CD4-positive, alpha-beta T cell treated with Interleukin-4 for 1 hour (primary cell): ENCODE measurements around the gene RPN2.

Experiments used
- DNase-seq, 2 donors: peaks; one replicate each; pipeline ENCODE4 v3.0.0-alpha.2; 2020 to 2022

The RPN2 gene

DNA sequence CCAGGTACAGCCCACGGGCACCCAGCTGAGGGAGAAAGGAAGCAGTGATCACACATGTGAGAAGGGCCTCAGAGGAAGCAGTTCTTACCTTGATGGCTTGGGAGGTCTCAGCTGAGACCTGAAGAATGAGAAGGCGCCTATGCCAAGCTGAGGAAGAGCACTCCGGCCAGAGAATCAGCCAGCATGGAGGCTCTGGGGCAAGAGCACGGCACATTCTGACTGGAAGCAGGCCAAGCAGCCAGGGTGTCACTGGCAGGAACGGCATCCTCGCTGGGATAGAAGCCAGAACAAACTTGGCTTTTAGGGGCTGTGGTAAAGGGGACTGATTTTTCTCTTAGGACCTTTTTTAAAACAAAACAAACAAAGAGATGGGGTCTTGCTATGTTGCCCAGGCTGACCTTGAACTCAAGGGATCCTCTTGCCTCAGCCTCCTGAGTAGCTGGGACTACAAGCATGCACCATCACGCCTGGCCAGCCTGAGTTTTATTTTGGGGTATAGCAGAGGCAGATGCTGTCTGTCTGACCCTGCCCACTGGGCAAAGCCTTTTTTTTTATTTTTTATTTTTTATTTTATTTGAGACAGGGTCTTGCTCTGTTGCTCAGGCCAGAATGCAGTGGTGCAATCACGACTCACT lies 64.9 kb downstream of the RPN2 start:
- no peak for DNase-seq

DNA sequence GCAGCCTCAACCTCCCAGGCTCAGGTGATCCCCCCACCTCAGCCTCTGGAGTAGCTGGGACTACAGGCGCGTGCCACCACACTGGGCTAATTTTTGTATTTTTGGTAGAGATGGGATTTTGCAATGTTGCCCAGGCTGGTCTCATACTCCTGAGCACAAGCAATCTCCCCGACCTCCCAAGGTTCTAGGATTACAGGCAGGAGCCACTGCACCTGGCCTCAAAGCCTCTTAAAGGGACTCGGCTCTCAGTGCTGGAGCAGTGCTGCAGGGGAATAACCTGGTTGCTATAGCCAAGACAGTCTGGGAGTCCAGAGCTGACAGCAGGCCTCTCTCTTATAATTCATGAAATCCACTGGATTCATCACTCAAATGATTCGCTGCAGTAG lies 65.4 kb downstream of the RPN2 start:
- DNase-seq, result no peak

DNA sequence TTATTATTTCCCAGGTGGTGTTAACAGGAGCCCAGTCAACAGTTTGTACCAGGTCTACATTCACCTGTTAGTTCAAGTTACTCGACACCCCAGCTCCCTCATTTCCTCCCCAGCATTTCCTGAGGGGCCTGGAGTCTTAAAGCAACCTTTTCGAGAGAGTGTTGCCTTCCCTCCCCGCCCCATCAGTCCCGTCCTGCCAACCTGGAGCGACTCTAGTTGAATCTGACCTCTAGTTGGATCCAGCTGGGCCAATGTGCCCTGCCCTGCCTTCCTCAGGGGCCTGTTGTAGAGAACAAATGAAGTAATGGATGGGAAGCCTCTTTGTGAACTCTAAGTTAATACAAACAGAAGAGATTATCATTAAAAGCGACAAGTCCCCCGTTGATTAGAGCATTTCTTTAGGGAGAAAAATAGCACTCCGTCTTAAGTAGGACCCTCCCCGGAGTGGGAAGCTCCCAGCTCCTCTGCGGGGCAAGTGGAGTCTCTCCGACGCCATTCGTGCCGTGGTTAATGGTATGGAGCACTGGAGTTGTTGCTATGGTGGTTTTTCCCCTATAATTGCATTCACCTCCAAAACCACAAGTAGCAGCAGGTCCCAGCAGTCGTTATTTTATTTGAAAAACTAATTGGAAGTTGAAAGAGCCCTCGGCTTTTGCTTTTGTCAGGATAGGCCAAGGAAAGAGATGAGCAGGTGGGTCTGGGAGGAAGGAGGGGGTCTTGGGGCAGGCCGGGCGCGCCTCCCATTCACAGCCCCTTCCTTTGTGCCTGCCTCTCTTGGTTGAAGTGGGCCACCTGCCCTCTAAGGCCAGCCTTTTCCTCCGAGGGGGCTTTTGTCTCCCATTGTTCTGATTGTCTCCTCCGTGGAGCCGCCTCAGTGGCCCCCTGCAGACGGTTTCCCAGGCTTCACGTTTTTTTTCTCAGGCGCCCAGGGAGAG lies 66.4 kb downstream of the RPN2 start:
- DNase-seq, result no peak

DNA sequence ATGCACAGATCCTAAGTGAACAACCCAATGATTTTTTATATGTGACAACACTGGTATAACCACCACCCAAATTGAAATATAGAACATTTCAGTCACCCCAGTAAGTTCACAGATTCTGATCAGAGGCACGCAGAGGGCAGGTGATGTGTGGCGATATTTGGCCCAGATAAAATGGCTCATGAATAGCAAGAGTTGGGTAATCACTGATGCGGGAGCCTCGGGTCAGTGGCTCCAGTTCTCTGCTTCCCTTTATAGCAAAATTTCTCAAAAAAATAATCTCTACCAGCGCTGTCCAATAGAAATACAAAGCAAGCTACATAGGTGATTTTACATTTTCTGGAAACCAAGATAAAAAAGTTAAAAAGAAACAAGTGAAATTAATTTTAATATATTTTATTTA lies 67.6 kb downstream of the RPN2 start:
- DNase-seq, result no peak

DNA sequence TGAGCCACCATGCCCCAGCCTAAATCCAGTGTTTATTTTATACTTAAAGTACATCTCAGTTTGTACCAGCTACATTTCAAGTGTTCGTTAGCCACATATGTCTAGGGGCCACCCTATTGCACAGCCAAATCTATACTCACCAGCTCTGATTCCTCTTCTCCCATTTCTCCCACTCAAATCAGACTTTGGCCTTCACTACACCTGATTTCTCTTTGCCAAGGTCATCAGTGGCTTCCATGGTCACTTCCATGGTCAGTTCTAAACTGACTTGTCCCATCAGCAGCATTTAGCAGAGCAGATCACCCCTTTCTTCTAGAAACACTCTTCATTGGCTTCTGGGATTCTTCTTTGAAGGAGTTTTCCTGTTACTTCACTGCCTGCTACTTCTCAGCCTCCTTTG lies 68.4 kb downstream of the RPN2 start:
- DNase-seq, result no peak

DNA sequence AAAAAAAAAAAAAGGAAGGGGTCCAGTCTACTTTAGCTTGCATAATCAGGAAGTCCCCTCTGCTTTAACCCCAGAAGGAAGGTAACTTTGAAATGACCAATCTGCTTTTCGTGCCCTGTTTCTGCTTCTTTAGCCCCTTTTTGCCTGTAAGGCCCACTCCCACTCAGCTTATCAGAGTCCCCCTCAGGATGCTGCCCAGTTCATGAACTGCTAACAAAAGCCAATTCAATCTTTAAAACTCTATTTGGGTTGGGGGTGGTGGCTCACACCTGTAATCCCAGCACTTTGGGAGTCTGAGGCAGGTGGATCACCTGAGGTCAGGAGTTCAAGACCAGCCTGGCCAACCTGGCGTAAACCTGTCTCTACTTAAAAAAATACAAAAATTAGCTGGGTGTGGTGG lies 70.2 kb downstream of the RPN2 start:
- DNase-seq, result no peak

DNA sequence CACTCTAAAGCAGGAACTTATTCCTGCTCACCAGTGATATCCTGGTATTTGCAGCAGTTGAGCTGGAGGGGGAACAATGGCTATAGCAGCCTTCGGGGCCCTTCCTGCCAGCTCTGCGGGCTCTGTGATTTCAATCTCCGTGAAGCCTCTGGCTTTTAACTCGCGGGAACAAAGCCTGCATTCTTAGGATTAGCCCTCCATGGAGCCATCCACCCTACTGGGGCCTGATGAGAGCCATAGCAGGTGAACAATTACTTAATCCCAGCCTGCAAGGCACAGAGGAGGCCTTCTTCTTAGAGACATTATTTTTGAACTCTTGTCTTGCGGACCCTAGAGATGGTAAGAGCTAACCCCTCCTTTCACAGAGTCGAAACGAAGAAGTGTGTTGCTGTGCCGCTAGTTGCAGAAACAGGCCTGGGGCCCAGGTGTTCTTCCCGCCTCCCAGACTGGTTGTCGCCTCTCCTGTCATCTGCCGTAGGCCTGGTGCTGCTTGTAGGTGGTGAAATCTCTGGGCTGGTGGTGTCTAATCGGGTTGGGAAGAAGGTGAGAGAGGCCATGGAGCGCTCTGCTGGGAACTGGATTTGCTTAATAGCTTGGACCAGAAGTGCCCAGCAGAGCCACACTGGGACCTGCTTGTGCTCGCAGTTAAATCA lies 72.8 kb downstream of the RPN2 start:
- no peak for DNase-seq

DNA sequence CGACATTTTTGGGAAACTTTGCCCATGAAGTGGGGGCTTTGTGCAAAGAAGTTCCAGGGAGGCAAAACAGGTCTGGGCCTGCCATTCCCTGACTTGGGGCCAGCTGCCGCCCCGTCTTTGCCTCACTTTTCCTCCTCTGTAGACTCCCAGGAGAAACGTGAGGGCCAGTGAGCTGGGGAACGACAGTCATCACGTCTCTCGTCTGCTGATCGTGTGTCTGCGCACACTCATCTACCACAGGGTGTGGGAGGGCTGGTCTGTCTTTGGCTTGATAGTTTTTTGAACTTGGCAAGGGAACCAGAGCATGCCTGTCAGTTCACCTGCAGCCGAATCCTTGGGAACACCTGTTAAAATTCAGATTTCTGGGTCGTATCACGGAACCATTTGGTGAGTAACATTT lies 74.0 kb downstream of the RPN2 start:
- no peak for DNase-seq

DNA sequence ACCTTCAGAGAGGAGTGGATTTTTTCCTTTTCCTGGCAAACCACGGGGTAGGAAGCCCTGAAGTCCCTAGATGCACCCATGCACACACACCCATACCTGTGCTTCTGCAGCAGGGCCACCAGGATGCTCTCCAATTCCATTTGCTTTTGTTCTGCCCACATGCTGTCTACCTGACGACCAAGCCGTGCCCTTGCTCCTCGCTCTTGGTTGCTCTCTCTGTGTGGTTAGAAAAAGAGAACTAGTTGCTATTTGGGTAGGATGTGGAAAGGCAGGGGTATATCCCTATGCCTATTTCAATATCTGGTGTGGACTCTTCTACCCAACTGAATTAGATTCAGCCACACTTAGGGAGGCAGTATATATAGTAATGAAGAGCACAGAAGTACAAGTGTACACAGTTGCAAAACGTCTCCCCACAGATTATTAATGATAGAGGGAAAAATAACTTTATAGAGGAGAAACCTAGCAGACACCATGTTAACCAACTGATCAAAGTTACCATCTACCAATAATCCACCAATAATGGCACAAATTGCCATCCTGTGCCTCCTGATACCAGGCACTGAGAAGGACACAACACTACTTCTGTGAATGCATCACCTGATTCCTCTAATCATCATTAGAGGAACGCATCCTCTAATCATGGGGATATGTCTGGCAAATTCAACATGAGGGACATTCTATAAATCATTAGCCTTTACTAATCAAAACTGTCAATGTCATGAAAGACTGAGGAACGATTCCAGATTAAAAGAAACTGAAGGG lies 75.2 kb downstream of the RPN2 start:
- no peak for DNase-seq

DNA sequence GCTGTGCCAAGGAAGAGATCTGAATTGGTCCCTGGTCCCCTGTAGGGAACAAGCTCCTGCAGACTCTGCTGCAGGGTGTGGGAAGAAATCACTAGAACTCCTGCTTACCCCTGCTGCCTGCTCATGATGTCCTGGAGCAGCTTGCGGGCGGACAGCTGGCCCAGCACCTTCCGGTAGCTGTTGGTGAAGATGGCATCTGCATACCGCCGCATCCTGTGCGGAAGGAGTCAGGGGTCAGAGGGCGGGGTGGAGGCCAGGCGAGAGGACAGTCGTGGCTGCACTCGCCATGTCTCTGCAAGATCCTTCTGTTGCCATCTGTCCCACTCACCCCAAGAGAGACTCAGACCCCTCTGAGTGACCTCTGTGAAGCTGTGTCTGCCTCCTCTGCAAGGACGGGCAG lies 77.2 kb downstream of the RPN2 start:
- no peak for DNase-seq

DNA sequence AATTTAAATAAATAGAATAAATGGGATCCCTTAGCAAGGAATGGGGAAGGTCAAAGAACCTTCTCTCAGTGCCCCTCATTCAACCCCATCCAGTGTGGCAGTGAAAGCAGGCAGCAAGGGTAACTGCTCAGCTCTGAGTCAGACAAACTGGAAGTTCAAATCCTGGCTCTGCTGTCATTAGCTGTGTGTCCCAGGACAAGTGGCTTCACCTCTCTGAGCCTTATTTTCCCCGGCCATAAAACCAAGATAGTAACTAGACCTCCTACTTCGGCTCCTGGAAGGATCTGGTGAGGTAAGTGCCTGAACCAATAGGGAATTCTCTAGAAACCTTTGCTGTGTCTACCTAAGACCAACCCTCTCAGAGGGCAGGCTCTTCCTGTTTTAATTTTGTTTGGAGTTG lies 78.4 kb downstream of the RPN2 start:
- DNase-seq, result no peak

DNA sequence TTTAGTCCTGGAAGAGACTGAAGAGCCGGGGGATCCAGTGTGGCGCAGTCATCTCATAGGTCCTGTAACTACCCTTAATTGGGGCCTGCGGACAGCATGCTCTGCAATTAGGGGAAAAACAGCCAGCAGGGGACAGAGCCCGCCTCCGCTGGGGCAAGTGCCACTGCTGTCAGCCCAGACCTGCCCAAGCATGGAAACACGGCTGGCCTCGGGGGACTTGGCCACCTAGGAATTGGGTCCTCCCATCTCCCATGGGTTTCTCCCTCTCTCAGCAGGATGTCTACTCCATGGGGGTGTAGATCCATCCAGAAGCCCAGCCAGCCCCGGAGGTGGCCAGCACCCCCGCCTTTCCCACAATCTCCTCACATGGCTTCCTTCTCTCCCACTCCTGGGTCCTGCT lies 78.9 kb downstream of the RPN2 start:
- DNase-seq, result no peak

DNA sequence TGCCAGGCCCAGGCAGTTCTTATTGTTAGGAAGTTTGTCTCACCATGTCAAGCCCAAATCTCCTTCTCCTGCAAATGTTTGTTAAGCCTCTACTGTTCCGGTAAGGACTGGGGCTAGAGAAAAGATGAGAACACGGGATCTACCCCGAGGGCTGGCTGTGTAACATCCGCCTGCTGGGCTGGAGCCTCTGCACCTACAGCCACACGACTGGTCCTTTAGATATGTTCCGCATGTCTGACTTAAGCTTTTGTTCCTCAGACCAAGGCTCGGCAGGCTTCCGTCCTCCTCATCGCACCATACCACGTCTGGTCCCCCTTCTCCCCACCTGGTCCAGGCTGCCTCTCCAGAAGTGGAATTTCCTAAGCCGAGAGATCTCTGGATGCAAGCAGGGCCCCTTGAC lies 79.9 kb downstream of the RPN2 start:
- DNase-seq, result no peak

DNA sequence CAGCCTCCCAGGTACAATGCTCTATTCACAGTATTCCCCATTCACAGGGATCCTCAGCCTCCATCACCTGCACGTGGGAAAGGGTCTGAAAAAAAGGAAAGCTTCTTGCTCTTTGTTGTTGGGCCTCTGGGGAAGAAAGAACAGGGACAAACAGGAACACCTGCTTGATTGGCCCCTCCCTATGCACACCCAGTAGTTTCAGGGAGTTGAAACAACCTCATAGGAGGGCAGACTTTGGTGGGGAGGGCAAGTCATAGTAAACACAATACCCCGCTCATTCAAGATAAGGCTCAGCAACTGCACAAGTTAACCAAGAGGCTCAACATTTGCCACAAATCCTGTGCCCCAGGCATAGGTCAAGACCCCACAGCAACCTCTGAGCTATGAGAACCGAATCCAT lies 80.7 kb downstream of the RPN2 start:
- DNase-seq, result no peak

DNA sequence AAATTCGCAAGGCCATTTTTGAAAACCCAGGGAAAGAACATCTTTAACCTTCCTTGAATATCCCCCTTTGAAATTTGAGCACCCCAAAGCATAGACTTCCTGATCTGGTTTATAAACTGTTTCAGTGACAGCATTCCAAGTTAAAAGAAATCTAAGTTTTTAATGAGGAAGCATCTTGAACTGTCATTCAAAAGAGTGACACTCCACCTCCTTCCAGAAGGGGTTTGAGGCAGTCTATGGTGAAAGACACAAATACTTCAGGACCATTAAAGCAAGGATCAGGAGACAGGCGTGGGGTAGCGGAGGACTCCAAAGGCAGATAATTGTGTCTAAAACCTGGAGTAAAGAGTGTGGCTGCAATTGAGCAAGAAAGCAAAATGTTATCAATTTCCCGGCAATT lies 81.8 kb downstream of the RPN2 start:
- DNase-seq, result no peak

DNA sequence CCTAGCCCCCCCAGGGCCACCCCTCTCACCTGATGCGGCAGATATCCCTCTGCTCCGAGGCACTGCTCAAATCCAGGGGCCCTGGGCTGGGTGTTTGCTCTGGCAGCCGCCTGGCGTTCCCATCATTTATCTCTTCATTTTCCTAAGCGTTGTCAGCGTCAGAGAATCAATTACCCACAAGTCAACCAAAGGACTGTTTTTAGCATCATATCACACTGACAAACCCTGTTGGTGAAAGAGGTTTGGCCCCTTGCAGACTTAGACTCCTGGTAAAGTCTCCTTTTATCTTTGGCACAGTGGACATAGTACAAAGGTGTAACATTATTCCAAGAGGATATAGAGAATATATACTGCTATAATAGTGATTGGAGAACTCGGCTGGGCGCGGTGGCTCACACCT lies 82.6 kb downstream of the RPN2 start, which contains the start of gene GHRH:
TSS of gene GHRH (minus strand) at position 101 of the 400 bp plus-strand sequence. CDS start 4,925 bp downstream, outside the sequence.
- no peak for DNase-seq

DNA sequence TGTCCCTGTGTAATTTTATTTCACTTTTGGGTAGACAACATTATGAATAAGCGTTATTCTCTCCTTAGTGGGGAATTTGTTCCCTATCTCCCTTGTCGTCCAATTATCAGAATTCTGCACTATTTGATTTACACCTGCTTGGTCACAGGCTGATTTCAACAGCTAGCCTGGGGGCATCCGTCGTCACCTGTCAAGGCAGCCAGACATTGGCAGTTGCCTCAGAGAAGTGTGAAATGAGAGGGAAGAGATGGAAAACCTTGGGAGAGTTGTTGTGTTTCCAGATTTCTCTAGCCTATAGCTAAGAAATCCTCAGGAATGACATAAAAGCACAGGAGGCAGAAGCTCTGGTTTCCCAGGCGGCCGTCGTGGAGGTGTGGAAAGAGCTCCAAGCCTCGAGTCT lies 83.4 kb downstream of the RPN2 start:
- DNase-seq, result no peak

DNA sequence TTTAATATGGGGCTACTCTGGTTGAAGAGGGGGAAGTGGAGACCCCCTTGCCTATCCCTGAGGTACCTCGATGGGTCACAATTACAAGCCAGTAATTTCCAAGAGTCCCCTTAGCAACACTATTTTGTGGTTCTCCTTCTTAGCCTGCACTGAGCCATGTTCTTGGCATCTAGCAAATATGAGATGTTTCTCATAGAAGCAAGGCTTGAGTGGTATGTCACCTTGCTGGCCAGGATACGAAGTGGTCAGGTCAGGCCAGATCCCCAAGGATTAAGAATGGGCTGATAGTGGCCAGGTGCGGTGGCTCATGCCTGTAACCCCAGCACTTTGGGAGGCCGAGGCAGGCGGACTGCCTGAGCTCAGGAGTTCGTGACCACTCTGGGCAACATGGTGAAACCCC lies 84.6 kb downstream of the RPN2 start:
- no peak for DNase-seq

DNA sequence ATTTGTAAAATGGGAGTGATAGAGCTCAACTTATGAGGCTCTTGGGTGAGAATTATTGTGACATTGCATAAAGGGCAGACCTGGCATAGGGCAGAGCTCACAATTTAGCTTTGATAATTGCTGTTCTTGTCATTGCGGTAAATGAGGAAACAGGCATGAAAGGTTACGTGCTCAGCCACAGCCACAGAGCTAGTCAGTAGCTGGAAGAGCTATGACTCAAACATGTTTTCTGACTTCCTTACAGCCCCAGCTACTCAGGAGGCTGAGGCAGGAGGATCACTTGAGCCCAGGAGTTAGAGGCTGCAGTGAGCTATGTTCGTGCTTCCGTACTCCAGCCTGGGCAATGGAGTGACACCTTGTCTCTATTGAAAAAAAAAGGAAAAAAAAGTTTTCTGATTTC lies 86.0 kb downstream of the RPN2 start:
- peak in 1 of 2 donors; percentile 46 for DNase-seq

DNA sequence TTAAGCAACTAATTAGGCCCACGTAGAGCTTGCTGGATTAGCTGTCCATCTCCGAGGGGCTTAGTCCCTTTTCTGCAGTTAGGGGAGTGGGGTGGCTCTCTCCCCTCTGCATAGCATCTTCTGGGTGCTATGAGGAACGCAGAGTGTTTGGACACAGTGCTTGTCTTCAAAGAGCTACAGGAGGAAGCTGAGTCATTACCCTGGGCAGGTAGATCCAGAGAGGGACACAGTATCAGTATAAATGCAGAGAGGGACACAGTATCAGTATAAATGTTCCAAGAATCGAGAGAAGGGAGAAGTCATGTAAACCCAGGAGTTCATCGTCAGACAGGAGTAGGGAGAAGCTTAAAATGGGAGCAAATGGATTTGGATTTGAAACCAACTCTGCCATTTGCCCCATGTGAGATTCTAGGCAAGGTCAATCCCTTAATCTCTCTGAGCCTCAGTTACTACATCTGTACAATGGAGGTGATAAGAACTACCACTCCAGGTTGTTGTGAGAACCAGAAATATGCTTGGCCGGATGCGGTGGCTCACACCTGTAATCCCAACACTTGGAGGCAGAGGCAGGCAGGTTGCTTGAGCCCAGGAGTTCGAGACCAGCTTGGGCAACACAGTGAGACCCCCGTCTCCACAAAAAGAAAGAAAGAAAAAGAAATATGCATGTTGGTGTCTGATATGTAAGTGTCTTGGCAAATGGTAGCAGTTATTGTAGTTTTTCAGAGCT lies 88.0 kb downstream of the RPN2 start:
- DNase-seq, result no peak

DNA sequence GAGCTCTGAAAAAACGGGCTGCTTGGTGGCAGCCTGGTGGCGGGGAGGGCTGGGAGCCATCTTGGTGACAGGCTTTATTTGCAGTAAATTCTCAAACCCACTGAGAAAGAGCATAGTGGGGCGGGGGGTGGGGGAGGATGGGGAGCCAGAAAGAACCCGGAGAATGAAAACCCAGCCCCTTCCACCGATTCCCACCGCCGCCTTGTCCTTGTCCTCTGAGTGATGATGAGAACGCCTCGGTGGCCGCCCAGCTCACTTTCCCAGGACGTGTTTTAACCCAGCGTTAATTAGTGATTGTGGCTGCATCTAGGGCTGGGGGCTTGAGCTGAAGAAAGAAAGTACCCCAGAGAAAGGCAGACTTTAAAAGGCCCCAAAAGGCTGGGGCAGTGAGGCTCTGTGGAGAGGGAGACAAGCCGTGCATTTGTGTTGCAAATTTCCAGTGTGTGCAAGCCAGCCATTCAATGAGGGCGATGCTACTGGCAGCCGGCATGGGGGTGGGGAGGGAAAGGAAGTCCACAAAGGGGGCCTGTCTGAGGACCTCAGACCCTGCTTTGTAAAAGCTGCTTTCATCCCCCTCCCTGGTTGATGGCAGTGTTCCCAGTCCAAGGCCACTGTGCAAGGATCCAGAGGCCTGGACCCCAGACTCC lies 88.7 kb downstream of the RPN2 start:
- DNase-seq, result no peak
